T-helper 2 cell treated with Interferon-gamma antibody and Interleukin-4, amounts not matched to agents 5 μg/mL and 100 μg/mL, for 36 hours (primary cell): Measurements from ENCODE around the gene PTMS.
A peak's percentile ranks its signal among the peaks of the same experiment; 100 is the strongest.
"Not testable (repeated sequence)": the region's sequence is repeated elsewhere in the genome, so short reads cannot be mapped to it uniquely, and the experiment has no call there.

Source experiments
- DNase-seq: peaks from one replicate; pipeline ENCODE4 v3.0.0; 2021; ENCODE audit warnings: low spot score
- H3K27ac Mint-ChIP-seq: one replicate; pipeline ENCODE4 v1.8.0; 2021; ENCODE audit warnings: mild to moderate bottlenecking, mixed read lengths
- H3K27me3 Mint-ChIP-seq: one replicate; pipeline ENCODE4 v1.8.0; 2021; ENCODE audit warnings: low read depth, mixed read lengths
- H3K36me3 Mint-ChIP-seq: one replicate; pipeline ENCODE4 v1.8.0; 2021; ENCODE audit warnings: low read depth, mixed read lengths
- H3K4me1 Mint-ChIP-seq: one replicate; pipeline ENCODE4 v1.8.0; 2021; ENCODE audit warnings: low read depth, mixed read lengths
- H3K4me3 Mint-ChIP-seq: one replicate; pipeline ENCODE4 v1.8.0; 2022; ENCODE audit warnings: mild to moderate bottlenecking, moderate library complexity, mixed read lengths
- H3K9me3 Mint-ChIP-seq: one replicate; pipeline ENCODE4 v1.8.0; 2021; ENCODE audit warnings: mixed read lengths

PTMS gene

DNA sequence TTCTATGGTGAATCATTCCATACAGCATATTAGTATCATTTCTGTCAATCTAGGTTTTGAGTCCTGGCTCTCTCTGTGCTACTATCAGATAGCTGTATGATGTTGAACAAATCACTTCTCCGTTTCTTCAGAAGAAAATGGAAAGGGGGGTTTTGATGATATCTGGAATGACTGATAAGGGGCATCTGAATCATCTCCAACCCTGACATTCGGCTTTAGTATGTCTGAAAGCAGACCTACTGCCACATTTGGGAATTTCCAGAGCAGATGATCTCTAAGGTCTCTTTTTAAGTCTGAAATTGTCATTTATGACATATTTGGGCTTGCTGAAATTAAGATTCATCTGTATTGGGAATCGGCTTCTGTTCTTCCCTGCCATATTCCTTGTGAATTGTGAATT lies 23.3 kb upstream of the PTMS start:
- peaks cover 16% of the 10 kb centered on the region for H3K4me1 Mint-ChIP-seq
- DNase-seq: peak; percentile 14

DNA sequence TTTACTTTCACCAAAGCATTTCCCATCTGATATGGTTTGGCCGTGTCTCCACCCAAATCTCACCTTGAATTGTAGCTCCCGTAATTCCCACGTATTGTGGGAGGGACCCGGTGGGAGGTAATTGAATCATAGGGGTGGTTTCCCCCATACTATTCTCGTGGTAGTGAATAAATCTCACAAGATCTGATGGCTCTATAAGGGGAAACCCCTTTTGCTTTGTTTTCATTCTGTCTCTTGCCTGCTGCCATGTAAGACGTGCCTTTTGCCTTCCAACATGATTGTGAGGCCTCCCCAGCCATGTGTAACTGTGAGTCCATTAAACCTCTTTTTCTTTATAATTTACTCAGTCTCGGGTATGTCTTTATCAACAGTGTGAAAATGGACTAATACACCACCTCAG lies 22.9 kb upstream of the PTMS start:
- not testable (repeated sequence) for H3K27me3 Mint-ChIP-seq, H3K9me3 Mint-ChIP-seq, H3K27ac Mint-ChIP-seq, H3K4me3 Mint-ChIP-seq
- H3K36me3 Mint-ChIP-seq: peaks cover 27% of the 10 kb centered on the region
- DNase-seq: peak; percentile 16
- H3K4me1 Mint-ChIP-seq: peaks cover 16% of the 10 kb centered on the region

More for the DNA sequence above, 23.3 kb upstream of the PTMS start:
- peaks cover 8% of the 10 kb centered on the region for H3K9me3 Mint-ChIP-seq
- H3K4me3 Mint-ChIP-seq: no peak overlapping the region
- H3K27me3 Mint-ChIP-seq: no peaks in the 10 kb centered on the region
- H3K27ac Mint-ChIP-seq: no peak overlapping the region
- peaks cover 22% of the 10 kb centered on the region for H3K36me3 Mint-ChIP-seq

DNA sequence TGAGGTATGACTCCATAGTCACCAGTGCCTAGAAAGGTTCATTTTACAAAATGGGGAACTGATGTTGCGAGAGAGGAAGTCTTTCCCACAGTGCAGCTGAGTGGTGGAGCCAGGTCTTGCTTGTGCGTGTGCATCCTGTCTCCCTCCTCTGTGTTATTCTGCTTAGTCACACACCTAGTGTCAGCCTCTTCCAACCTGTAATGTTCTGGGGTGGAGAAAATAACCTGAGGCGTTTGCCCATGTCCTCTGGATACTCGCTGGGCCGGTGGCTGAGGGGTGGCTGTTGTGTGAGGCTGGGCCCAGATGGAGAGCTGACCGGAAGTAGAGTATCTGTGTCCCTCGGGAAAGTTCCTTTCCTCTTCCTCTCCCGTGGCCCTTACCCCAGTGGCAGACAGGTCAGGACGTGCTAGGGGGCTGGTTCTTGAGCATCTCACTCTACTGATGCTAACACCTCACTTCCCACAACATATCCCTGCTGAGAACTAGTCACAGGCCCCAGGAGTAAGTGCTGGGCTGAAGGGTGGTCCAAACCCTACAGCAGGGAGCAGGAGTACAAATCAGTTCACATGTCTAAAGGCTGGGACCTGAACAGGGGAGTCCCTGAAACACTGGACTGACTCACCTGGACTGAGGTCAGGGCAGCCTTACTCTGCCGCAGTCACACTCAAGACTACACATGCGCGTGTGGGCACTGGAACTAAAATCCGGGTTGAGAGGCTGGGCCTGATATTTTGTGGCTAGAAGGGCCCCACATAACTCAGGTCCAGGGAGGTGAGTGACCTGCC lies 20.2 kb upstream of the PTMS start:
- Mint-ChIP-seq H3K36me3 (peaks cover 45% of the 10 kb centered on the region), H3K9me3 (peaks cover 8% of the 10 kb centered on the region), H3K27me3 (no peaks in the 10 kb centered on the region), H3K27ac (peak overlapping the region; percentile 79), H3K4me1 (peaks cover 18% of the 10 kb centered on the region), H3K4me3 (peak overlapping the region; percentile 29)
- DNase-seq: no peak

DNA sequence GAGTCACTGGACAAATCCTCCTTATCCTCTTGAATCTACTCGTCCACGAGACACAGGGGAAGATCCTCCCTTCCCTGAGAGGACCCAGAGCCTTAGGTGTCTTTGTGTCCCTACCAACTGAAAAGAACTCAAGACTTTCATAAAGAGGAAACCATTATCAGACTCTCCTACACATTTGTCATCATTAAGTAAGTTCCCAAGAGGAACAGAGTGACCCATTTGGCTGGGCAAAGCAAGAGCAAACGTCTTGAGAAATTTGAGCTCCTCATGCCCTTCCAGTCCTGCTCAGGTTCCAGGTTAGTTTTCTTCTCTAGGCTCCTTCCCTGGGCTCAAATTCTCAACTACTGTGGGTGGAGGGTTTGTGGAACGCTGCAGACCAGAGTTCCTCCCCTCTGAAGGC lies 18.9 kb upstream of the PTMS start:
- DNase-seq: no peak
- peak overlapping the region; percentile 59 for H3K27ac Mint-ChIP-seq
- H3K27me3 Mint-ChIP-seq: no peaks in the 10 kb centered on the region
- H3K4me1 Mint-ChIP-seq: peaks cover 27% of the 10 kb centered on the region
- peaks cover 8% of the 10 kb centered on the region for H3K9me3 Mint-ChIP-seq
- no peak overlapping the region for H3K4me3 Mint-ChIP-seq
- H3K36me3 Mint-ChIP-seq: peaks cover 54% of the 10 kb centered on the region

DNA sequence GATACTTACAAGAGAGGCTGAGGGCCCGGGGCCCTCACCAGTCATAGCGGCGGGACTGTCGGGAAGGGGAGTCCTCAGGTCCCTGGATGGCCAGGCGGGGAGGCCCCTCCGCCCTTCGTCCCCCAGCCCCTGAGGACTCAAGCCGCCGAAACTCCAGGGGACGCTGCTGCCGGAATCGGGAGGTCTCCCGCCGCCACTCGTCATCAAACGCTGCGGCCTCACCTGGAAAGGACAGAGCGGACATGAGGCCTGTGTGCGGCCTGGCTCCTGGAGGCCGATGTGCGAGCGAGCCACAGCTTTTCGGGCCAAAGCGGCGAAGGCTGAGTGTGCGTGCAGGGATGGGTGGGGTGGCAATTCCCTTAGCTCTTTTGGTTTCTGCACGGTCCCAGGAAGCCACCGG lies 17.4 kb upstream of the PTMS start:
- H3K9me3 Mint-ChIP-seq: no peaks in the 10 kb centered on the region
- H3K36me3 Mint-ChIP-seq: peaks cover 50% of the 10 kb centered on the region
- no peak overlapping the region for H3K4me3 Mint-ChIP-seq
- no peak for DNase-seq
- H3K27ac Mint-ChIP-seq: no peak overlapping the region
- no peaks in the 10 kb centered on the region for H3K27me3 Mint-ChIP-seq
- peaks cover 32% of the 10 kb centered on the region for H3K4me1 Mint-ChIP-seq

DNA sequence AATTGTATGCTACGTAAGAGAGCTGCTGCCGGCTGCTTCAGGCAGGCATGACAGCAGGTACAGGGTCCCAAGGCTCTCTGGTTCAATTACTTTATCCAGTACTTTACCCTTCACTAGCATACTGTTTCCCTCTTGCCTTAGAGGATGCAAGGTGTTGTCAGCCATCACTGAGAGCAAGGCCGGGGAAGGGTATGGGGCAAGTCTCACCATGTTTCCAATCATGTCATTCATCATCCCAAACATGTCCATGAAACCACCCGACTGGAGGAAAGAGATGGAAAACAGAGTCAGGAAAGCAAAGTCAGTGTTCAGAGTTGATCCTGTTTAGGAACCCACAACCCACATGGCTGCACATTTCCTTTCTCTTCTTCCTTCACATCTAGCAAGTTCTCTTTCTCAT lies 15.7 kb upstream of the PTMS start:
- Mint-ChIP-seq H3K4me1 (peaks cover 29% of the 10 kb centered on the region), H3K9me3 (no peaks in the 10 kb centered on the region), H3K4me3 (no peak overlapping the region), H3K27me3 (no peaks in the 10 kb centered on the region), H3K36me3 (peaks cover 43% of the 10 kb centered on the region), H3K27ac (no peak overlapping the region)
- DNase-seq: no peak

DNA sequence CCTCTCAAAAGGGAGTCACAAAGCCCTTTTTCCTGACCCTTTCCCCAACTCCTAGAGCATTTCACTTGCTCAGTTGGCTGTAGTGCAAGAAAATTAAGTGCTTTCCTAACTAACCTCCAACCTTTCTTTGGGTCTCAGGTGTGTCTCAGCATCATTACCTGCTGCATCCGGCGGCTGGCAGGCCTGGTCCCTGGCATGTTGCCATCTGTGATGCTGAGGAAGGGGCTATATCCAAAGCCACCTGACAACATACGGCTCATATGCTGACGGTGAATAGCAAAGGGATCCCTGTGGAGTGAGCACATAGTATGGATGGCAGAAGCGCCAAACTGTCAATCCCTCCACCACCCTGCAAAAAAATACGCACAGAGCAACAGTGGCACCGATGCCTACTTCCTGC lies 14.4 kb upstream of the PTMS start:
- DNase-seq: no peak
- no peaks in the 10 kb centered on the region for H3K9me3 Mint-ChIP-seq
- H3K4me3 Mint-ChIP-seq: peak overlapping the region; percentile 94
- peak overlapping the region; percentile 98 for H3K27ac Mint-ChIP-seq
- no peaks in the 10 kb centered on the region for H3K27me3 Mint-ChIP-seq
- H3K36me3 Mint-ChIP-seq: peaks cover 40% of the 10 kb centered on the region
- H3K4me1 Mint-ChIP-seq: peaks cover 24% of the 10 kb centered on the region

DNA sequence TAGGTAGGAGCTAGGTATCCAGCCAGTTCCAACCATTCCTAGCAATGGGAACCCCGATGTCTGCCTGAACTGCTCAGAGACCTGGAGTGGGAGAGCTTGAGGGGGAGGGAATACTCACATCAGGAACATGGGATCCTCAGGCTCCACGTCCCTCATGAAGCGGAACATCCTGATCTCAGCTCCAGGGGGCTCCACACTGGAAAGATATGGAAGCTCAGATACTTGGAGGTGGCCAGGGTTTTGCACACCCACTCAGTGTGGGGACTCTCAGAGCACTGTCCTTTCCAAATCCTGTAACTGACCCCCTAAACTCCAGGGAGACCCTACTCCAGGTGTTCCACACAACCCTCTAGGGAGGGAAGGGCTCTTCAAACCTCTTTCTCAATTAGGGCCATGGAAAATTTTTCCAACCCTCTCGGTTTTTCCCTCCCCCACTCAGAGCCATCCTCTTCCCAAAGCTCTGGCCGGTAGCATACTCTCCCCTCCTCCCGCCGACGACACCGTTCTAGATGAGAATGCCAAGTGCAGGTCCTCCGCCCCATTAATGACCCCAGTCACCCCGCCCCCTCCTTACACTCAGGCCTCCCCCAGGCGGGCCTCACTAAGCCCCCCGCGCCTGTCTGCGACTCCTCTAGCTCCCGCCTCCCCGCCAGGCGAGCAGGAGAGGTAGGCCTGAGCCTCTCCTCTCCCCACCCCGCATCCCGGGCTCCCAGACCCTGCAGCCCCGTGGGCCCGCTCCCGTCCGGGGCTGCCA lies 13.8 kb upstream of the PTMS start:
- DNase-seq: no peak
- peak overlapping the region; percentile 94 for H3K4me3 Mint-ChIP-seq
- H3K9me3 Mint-ChIP-seq: no peaks in the 10 kb centered on the region
- peak overlapping the region; percentile 98 for H3K27ac Mint-ChIP-seq
- peaks cover 2% of the 10 kb centered on the region for H3K27me3 Mint-ChIP-seq
- H3K36me3 Mint-ChIP-seq: peaks cover 37% of the 10 kb centered on the region
- peaks cover 27% of the 10 kb centered on the region for H3K4me1 Mint-ChIP-seq

DNA sequence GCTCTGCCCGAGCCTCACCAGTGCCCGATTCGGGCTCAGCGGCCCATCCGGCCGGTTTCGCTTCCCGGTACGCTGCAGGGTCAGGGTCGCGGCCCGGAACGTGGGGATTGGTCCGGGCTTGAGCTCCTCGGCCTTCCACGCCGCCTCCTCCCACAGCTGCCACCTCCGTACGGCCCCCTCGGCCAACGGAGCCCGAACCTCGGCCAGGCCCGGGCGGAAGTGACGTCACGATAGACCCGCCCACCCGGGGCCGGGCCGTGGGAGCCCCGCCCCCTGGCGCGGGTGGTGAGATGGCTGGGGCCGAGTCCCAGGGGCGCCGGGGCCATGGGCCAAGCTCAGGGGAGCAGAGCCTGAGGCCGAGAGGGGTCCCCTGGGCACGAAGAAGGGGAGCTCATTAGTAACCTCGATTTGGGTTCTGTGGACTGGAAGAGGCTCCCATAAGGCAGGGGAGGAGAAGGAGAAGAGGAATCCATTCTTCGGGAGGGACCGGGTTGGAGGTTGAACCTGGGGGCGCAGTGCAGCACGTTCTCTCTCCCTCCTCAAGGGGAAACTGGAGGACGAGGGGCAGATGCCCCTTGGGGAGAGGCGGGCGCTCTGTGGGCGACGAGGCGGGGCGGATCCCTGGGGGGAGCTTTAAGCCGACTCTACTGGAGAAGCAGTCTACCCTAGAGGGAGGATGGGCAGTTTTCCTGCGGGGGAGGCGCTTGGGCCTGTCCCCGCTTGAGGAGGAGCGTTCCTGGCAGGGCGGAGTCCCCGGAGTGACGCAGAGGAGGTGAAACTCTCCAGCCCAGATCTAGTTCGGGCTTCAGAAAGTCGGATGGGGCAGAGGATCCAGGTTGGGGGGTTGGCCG lies 13.0 kb upstream of the PTMS start, which contains the start of gene MLF2:
TSS of gene MLF2 (minus strand) at position 221 of the 851 bp plus-strand sequence. CDS start 807 bp downstream, outside the sequence.
- H3K36me3 Mint-ChIP-seq: peaks cover 29% of the 10 kb centered on the region
- H3K27me3 Mint-ChIP-seq: peaks cover 2% of the 10 kb centered on the region
- peak within 1 kb of the TSS; percentile 94 for H3K4me3 Mint-ChIP-seq
- peaks cover 30% of the 10 kb centered on the region for H3K4me1 Mint-ChIP-seq
- peak within 1 kb of the TSS; percentile 98 for H3K27ac Mint-ChIP-seq
- H3K9me3 Mint-ChIP-seq: no peaks in the 10 kb centered on the region
- peak; percentile 97 for DNase-seq

DNA sequence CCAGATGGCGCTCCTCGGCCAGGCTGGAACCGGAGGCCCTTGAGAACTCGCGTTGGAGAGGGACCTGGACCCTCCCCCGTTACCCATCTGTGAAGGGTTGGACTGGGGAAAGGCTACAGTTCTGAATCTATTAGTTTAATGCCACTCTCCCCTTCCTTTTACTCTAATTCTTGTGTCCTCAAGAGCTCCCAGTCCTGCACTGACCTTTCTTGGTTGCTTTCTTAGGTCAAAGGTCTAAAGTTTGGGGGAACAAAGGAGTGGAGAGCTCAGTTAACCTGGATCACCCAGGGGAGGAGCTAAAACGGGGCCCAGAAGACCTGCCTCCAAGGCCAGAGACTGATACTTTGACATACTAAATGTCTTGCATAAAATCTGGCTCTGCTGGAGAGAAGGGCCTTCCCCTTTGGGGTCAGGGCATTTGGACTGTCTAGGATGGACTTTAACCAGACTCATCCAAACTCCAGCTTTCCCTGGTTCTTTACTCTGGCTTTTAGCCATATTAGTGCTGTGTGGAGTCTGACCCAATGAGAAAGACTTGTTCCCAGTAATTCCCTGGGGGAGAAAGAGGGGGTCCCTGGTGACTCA lies 12.3 kb upstream of the PTMS start:
- Mint-ChIP-seq H3K9me3 (no peaks in the 10 kb centered on the region), H3K4me1 (peaks cover 36% of the 10 kb centered on the region), H3K36me3 (peaks cover 24% of the 10 kb centered on the region), H3K4me3 (peak overlapping the region; percentile 94), H3K27ac (peak overlapping the region; percentile 98), H3K27me3 (peaks cover 2% of the 10 kb centered on the region)
- no peak for DNase-seq

DNA sequence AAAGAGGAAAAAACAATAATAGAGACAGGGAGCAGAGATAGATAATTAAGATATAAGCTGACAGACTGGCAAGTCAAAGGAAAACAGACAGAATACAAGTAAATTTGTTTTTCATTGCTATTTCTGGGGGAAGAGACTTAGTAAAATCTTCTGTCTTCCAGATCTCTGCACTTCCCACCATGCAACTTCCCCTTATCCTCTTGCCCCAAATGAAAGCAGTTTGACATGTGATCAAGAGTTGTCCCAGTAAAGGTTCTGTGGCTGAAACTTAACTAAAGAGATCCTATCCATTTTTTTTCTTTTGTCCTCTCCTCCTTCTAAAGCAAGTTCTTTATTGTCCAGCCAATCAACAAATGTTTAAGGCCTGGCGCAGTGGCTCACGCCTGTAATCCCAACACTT lies 11.8 kb upstream of the PTMS start:
- Mint-ChIP-seq H3K4me3 (no peak overlapping the region), H3K4me1 (peaks cover 37% of the 10 kb centered on the region), H3K9me3 (no peaks in the 10 kb centered on the region), H3K36me3 (peaks cover 19% of the 10 kb centered on the region), H3K27ac (no peak overlapping the region), H3K27me3 (peaks cover 2% of the 10 kb centered on the region)
- DNase-seq: no peak

DNA sequence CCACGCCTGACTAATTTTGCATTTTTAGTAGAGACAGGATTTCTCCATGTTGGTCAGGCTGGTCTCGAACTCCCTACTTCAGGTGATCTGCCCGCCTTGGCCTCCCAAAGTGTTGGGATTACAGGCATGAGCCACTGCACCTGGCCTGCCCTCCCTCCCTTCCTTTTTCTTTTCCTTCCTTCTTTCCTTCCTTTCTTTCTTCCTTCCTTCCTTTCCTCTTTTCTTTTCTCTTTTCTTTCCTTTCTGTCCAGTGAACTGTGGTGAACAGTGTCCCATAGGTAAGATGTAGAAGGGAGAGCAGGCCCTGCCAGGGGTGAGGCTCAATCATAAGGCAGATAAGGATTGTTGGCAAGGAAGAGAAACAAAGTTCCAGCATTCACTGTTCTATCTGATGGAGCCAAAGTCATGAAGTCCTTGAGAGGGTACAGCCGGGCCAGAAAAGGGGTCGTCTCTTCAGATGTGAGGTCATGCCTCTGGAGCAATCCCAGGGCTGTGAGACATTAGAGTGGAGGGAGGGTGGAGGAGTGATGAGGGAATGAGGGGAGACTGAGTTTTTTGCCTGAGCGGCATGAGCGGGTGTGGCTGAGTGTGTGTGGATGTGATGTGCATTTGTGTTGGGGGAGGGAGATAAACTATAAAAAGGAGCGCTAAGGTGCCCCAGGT lies 9.0 kb upstream of the PTMS start:
- H3K27me3 Mint-ChIP-seq: peaks cover 2% of the 10 kb centered on the region
- no peak overlapping the region for H3K4me3 Mint-ChIP-seq
- H3K9me3 Mint-ChIP-seq: no peaks in the 10 kb centered on the region
- peaks cover 25% of the 10 kb centered on the region for H3K4me1 Mint-ChIP-seq
- H3K36me3 Mint-ChIP-seq: no peaks in the 10 kb centered on the region
- no peak overlapping the region for H3K27ac Mint-ChIP-seq
- DNase-seq: no peak

DNA sequence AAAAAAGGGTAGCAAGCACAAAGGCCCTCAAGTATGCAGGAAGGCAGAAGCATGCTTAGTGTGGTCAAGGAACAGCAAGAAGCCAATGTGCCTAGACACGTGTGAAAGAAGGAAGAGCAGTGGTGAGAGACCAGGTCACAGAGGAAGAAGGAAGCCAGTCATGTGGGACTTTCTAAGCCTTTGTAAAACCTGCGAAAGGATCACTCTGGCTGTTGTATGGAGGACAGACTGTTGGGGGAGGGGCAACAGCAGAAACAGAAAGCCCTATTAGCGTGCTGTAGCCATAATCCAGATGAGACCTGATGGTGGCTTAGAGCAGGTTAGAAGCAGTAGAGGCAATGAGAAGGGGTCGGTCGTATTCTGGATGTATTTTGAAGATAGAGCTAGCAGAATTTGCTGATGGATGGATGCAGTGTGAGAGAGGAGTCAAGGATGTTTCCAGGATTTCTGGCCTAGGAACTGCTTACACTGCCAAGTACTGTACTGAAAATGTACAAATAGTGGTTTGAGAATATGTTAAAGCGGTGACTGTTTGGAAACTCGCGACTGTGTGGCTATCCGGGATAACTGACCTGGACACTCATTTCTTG lies 7.6 kb upstream of the PTMS start:
- H3K9me3 Mint-ChIP-seq: no peaks in the 10 kb centered on the region
- DNase-seq: no peak
- no peak overlapping the region for H3K27ac Mint-ChIP-seq

More for the DNA sequence above, 7.6 kb upstream of the PTMS start:
- H3K4me3 Mint-ChIP-seq: no peak overlapping the region
- H3K4me1 Mint-ChIP-seq: peaks cover 19% of the 10 kb centered on the region
- peaks cover 2% of the 10 kb centered on the region for H3K27me3 Mint-ChIP-seq
- no peaks in the 10 kb centered on the region for H3K36me3 Mint-ChIP-seq
